ENCODE measurements around the gene CMPK1.
"Not testable (repeated sequence)": the region's sequence is repeated elsewhere in the genome, so short reads cannot be mapped to it uniquely, and the experiment has no call there.

CMPK1 gene

GRCh38 chr1:47333578-47333921, at the start of gene CMPK1:
Gene CMPK1 (plus strand): TSS chr1:47333790. CDS start chr1:47333946, 156 bp downstream.
- H3K4me3 ChIP-seq (ENCODE audit: low read depth, low read length) = peak within 1 kb of the TSS; percentile 98
- TF ChIP-seq CTCF (IDR thresholded peaks at IDR 0.05; ENCODE audit: insufficient read depth, low read depth, low read length, missing control alignments) = no peak
- peak; percentile 90 for DNase-seq (ENCODE audit: low read depth)

- H3K4me3 ChIP-seq (ENCODE audit: low read depth, low read length); DNase-seq (ENCODE audit: low read depth): not testable (repeated sequence)
These were observed 45.5 kb upstream of the CMPK1 start for GRCh38 chr1:47288116-47288515.

- H3K4me3 ChIP-seq (ENCODE audit: low read depth, low read length); DNase-seq (ENCODE audit: low read depth): not testable (repeated sequence)
These were observed 38.7 kb upstream of the CMPK1 start for GRCh38 chr1:47294863-47295262.

GRCh38 chr1:47295579-47295978, 38.0 kb upstream of the CMPK1 start:
- no peak for TF ChIP-seq CTCF (IDR thresholded peaks at IDR 0.05; ENCODE audit: insufficient read depth, low read depth, low read length, missing control alignments)
- DNase-seq (ENCODE audit: low read depth) = no peak
- H3K4me3 ChIP-seq (ENCODE audit: low read depth, low read length) = no peak overlapping the region

GRCh38 chr1:47298025-47298699, 35.4 kb upstream of the CMPK1 start:
- no peak for TF ChIP-seq CTCF (IDR thresholded peaks at IDR 0.05; ENCODE audit: insufficient read depth, low read depth, low read length, missing control alignments)
- H3K4me3 ChIP-seq (ENCODE audit: low read depth, low read length) = no peak overlapping the region
- DNase-seq (ENCODE audit: low read depth) = no peak

- TF ChIP-seq CTCF (IDR thresholded peaks at IDR 0.05; ENCODE audit: insufficient read depth, low read depth, low read length, missing control alignments) = no peak
- no peak for DNase-seq (ENCODE audit: low read depth)
- no peak overlapping the region for H3K4me3 ChIP-seq (ENCODE audit: low read depth, low read length)
These were observed 31.1 kb upstream of the CMPK1 start for GRCh38 chr1:47302472-47302871.

GRCh38 chr1:47309427-47309826, 24.2 kb upstream of the CMPK1 start:
- H3K4me3 ChIP-seq (ENCODE audit: low read depth, low read length) = no peak overlapping the region
- TF ChIP-seq CTCF (IDR thresholded peaks at IDR 0.05; ENCODE audit: insufficient read depth, low read depth, low read length, missing control alignments) = no peak
- no peak for DNase-seq (ENCODE audit: low read depth)

GRCh38 chr1:47313915-47314664, 19.5 kb upstream of the CMPK1 start, which contains the start of gene STIL:
Gene STIL (minus strand): TSS chr1:47314147. CDS start chr1:47310319, 3,828 bp downstream.
- DNase-seq (ENCODE audit: low read depth) = peak; percentile 100
- H3K4me3 ChIP-seq (ENCODE audit: low read depth, low read length) = peak within 1 kb of the TSS; percentile 80
- no peak for TF ChIP-seq CTCF (IDR thresholded peaks at IDR 0.05; ENCODE audit: insufficient read depth, low read depth, low read length, missing control alignments)
